ENCODE measurements around the gene PHLPP1.

- no peak for TF ChIP-seq CTCF (IDR thresholded peaks at IDR 0.05)
- no peak for TF ChIP-seq POLR2A (IDR thresholded peaks at IDR 0.05)
Measured at GRCh38 chr18:62942578-62942977, 227.2 kb downstream of the PHLPP1 start.
